GM19238 (cell line): Measurements from ENCODE around the gene ABCA3.
A peak's percentile ranks its signal among the peaks of the same experiment; 100 is the strongest.

Experiments
- DNase-seq: peaks from one replicate; pipeline ENCODE4 v3.0.0; 2011; ENCODE audit warnings: low spot score; ENCODE audit not compliant: insufficient read length

Gene ABCA3

DNA sequence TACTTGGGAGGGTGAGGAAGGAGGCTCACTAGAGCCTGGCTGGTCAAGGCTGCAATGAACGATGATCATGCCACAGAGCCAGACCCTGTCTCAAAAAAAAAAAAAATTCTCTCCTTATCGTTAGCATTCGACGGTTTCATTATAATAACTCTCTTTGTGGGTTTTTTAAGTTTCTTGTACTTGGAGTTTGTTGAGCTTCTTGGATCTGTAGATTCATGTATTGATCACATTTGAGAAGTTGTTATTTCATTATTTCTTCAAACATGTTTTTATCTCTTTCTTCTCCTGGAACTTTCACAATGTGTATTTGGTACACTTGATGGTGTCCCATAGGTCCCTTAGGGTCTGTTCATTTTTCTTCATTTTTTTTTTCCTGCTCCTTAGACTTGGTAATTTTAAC, 16.8 kb upstream of the ABCA3 start:
- no peak for DNase-seq

DNA sequence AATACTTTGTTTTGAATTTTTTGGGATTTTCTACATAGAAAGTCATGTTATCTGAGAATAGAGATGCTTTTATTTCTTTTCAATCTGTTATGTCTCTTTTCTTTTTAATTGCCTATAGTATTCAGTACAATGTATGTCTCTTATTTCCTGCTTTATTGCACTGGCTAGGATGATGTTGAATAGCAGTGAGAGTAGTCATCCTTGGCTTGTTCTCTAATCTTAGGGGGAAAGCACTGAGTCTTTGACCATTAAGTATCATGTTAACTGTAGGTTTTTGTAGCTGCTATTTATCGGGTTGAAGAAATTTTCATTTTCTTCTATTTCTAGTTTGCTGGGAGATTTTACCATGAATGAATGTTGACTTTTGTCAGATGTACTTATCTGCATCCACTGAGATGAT, 10.0 kb upstream of the ABCA3 start:
- no peak for DNase-seq

GRCh38 chr16:2343211-2343610, 2.7 kb upstream of the ABCA3 start:
- no peak for DNase-seq

DNA sequence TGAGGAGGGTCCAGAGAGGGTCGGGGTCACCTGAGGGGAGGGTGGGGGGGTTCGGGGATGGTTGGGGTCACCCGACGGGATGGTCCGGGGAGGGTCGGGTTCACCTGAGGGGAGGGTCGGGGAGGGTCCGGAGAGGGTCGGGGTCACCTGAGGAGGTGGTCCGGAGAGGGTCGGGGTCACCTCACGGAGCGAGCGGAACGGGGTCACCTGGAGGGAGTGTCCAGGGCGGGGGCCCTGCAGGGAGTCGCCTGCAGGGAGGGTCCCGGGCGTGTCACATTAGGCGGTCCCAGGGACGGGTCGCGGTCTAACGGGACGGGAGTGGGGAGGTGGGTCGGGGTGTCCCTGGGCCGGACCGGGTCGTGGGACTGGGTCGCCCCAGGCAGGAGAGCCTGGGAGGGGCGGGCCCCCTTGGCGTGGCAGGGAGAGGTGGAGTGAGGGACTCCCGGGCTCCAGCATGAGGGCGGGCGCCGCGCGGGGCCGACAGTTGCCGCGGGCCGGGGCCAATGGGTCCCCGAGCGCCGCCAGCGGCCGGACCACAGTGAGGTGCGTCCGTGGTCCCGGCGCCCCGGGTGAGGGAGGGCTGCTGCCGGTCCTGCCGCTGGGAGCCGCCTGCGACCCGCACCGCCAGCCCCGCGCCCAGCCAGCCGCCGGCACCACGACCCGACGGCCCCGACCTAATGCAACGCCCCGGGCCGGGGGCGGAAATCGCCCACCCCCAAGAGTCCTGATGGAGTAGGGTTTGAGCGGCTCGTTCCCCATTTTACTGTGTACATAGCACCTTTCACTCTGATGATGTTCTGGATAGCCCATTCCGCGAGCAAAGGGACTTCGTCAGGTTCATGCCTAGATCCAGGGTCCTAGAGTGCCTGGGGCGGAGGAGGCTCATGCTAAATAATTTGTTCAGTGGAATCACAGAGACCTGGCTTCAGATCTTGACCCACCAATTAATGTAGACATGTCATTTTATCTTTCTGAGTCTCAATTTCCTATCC, 1.2 kb upstream of the ABCA3 start:
- DNase-seq, result no peak

- DNase-seq, result peak; percentile 44
Observed at GRCh38 chr16:2339521-2340484, 725 bp downstream of the ABCA3 start.

- DNase-seq, result no peak
Observed at GRCh38 chr16:2337431-2338296, 2.9 kb downstream of the ABCA3 start.

DNA sequence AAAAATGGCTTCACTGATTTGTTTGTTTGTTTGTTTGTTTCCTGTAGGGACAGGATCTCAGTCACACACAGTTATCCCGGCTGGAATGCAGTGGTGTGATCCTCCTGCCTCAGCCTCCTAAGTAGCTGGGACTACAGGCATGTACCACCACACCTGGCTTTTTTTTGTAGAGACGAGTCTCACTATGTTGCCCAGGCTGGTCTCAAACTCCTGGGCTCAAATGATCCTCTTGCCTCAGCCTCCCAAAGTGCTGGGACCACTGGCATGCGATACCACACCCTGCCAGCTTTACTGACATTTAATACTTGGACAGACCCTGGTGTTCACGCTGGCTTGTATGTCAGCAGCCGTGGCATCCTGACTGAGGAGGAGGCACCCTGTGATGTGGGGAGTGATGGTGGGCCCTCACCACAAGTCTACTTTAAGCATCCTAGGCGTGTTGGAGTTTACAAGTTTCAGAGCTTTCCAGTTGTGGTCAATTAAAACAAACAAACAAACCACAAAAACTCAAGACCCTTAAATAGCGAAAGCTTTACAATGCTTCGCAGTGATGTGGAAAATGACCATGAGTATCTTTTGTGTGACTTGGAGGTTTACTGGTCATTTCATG, 5.1 kb downstream of the ABCA3 start:
- DNase-seq, result no peak

DNA sequence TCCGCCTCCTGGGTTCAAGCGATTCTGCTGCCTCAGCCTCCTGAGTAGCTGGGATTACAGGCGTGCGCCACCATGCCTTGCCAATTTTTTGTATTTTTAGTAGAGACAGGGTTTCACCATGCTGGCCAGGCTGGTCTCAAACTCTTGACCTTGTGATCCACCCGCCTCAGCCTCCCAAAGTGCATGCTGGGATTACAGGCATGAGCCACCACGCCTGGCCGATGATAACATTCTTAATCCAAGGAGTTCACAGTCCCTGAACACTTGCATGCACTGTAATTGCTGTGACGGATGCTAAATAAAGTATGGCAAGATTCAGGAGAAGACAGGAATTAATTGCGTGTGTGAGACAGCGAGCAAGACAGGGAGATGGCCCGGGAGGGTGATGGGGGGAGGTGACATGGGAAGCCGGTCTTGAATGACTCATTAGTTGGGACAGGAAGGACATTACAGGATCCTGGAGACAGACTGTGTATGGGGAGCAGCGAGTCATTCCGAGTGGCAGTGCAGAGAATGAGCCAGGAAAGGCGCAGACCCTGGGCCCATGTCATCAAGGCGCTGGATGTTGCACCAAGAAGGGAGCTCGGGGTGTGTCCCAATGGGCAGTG, 6.7 kb downstream of the ABCA3 start:
- no peak for DNase-seq

DNA sequence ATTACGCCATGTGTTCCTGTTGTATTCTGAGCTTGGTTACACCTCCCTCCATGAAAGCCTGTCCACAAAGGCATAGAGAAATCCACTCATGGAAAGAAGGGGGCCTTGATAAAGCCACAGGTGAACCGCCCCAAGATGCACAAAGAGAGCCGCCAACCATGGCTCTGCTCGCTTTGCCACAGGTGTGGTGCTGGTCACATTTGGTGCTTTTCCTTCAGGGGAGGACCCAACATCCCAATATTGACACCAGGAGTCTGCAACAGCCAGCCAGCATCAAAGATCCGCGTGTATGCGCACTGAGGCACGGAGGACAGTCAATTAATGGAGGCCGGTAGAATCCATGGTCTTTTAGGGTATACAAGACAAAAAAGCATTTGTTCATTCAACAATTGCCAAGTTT, 7.3 kb downstream of the ABCA3 start:
- no peak for DNase-seq

DNA sequence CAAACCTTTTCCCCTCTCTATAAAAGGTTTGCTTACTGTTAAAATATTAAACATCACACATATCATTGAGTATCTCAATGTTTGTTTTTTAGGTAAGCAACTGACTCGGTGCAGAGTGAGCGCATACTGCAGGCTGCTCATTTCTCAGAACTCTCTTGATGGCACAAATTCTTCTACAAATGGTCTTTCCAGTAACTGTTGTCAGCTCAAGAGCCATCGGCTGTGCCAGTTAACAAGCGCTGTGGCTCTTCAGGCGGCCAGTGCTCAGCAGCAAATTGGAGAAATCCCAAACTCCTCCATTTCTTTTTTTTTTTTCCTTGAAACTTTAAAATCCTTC, 8.6 kb downstream of the ABCA3 start:
- no peak for DNase-seq

GRCh38 chr16:2331199-2331930, 9.2 kb downstream of the ABCA3 start:
- no peak for DNase-seq

- DNase-seq, result no peak
Observed at GRCh38 chr16:2329532-2329931, 11.0 kb downstream of the ABCA3 start.

DNA sequence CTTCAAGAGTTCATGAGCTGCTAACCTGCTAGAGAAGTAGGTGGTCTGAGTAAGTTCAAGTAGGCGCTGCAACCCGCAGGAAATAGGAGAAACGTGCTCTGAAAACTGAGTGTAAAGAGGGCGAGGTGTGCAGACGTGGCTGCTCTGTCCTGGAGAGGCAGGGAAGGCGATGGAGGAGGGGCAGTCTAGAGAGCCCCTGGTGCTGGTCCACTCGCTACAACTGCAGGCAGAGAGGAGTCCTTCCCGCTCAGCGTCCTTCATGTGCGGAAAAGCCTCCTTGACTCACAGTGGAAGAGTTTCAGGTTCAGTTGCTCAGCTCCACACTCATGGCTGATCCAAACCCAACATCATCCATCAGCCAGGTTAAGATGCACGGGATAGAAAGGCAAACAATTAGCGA, 12.1 kb downstream of the ABCA3 start:
- no peak for DNase-seq

GRCh38 chr16:2326191-2326590, 14.3 kb downstream of the ABCA3 start:
- DNase-seq, result no peak

- no peak for DNase-seq
Observed at GRCh38 chr16:2325791-2326190, 14.7 kb downstream of the ABCA3 start.

DNA sequence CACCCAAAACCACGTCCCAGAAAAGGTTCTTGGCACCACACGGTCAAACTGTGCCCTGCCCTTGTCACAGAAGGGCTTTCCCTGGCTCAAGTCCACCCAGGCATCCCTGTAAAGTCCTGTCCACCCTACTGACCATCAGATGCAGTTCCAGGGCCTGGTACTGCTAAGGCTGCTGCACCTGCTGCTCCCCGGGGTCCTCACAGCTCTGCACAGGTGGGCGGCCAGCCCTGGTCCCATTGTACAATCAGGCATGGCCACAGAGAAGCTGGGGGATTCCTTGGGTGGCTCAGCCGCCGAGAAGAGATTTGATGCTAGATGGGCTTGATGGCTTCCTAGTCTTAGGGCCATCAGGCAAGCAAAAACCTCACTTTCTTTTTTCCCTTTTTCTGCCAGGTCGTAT, 15.3 kb downstream of the ABCA3 start:
- DNase-seq, result no peak

- DNase-seq, result no peak
Observed at GRCh38 chr16:2324296-2324859, 16.1 kb downstream of the ABCA3 start.

- no peak for DNase-seq
Observed at GRCh38 chr16:2323701-2324100, 16.8 kb downstream of the ABCA3 start.

DNA sequence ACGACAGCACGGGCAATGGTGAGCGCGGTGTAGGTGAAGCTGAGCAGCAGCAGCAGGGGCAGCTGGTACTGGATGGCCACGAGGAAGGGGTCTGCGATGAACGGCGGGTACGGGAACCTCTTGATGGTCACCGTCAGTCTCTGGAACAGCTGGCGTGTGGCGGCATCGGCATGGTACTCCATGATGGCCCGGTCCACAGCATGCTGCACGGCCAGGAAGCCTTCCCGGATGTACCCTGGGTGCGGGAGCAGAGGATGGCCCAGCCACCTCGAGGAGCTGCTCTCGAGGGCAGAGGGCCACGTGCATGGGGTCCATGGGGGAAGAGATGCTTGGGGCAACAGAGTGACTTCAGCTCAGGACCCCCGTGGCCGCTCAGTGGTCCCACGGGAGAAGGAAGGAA, 20.9 kb downstream of the ABCA3 start:
- DNase-seq, result no peak
